KOPT-K1 (cell line): ENCODE data around the gene TNIP3.

Experiments
- H3K27ac ChIP-seq: fragments of 200-600 bp; sonication (generic); 2 replicates; pipeline ENCODE4 v1.5.1; 2016; ENCODE audit warnings: antibody characterized with exemption, mild to moderate bottlenecking, low read depth, low read length; ENCODE audit not compliant: poor library complexity, severe bottlenecking
- H3K36me3 ChIP-seq: fragments of 200-600 bp; sonication (generic); 2 replicates; pipeline ENCODE4 v1.5.1; 2017; ENCODE audit warnings: antibody characterized with exemption, mild to moderate bottlenecking, low read length, moderate library complexity; ENCODE audit not compliant: insufficient read depth
- H3K9me3 ChIP-seq: fragments of 200-600 bp; sonication (generic); 2 replicates; pipeline ENCODE4 v1.5.1; 2017; ENCODE audit warnings: antibody characterized with exemption, low read length, mild to moderate bottlenecking; ENCODE audit not compliant: insufficient read depth, poor library complexity, severe bottlenecking

The TNIP3 gene

DNA sequence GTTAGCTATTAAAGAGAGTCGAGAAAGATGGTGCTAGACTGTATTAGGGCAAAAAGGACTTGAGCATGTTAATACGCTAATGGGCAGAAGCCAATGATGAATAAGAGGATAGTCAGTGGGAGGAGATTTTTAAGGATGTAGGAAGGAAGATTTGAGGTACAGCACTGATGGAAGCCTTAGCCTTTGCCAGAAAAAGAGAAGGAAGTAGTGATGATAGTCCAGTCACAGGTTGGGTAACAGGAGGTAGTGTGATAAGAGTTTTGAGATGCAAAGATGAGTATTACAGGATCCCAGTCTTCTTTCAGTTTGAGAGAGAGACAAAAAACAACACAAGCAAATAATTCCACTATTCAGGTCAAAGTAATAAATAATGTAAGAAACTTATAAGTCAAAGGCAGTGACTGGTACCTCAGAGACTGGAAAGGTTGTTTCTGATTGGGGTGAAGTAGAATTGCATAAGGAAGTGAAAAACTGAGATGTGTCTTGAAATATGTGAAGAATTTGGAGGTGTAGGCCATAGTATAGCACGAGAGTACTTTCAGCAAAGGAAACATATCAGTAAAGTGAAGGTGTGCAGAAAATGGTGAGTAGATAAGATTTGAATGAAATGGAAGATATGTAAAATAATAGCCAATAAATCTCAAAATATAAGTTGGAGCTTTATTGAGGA lies 69.7 kb downstream of the TNIP3 start:
- Histone ChIP-seq H3K27ac (no peak overlapping the region), H3K9me3 (no peaks in the 10 kb centered on the region), H3K36me3 (no peaks in the 10 kb centered on the region)

DNA sequence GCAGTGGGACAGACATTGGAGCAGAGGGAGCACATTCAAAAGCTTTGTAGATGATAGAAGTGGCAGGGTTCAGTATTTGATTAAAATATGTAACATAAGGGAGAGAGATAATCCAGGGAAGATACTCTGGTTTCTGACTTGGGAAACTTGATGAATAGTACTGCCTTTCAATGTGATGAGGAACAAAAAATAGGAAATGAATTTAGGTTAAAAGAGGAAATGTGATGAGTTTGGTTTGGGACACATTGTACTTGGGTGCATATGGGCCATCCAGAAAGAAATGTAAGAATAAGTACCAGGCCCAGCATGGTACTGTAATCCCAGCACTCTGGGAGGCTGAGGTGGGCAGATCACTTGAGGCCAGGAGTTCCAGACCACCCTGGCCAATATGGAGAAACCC lies 70.9 kb downstream of the TNIP3 start:
- no peaks in the 10 kb centered on the region for H3K36me3 ChIP-seq
- H3K27ac ChIP-seq, result no peak overlapping the region
- H3K9me3 ChIP-seq, result no peaks in the 10 kb centered on the region

DNA sequence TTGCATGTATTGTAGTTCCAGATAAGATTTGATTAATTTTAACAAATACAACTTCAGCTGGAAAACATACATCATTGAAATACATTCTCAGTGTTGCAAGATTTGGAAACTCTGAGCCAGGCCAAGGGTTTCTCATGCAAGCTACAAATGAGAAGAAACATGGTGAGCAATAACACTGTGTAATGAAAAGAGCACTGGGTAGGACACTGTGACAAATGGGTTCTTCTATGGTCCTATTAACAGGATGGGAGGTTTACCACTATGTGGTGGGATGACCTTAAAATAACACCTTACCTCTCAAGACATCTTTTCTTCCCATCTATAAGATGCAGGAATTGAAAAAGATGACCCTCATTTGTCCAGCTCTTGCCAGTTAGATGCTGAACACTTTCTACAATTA lies 72.2 kb downstream of the TNIP3 start:
- Histone ChIP-seq H3K9me3 (no peaks in the 10 kb centered on the region), H3K27ac (no peak overlapping the region), H3K36me3 (no peaks in the 10 kb centered on the region)

GRCh38 chr4:121088867-121089266 lies 75.3 kb downstream of the TNIP3 start:
- H3K36me3 ChIP-seq, result no peaks in the 10 kb centered on the region
- no peak overlapping the region for H3K27ac ChIP-seq
- H3K9me3 ChIP-seq, result peaks cover 5% of the 10 kb centered on the region
